GM08714 (cell line): ENCODE results near the gene GJC2.
A peak's percentile ranks its signal among the peaks of the same experiment; 100 is the strongest.

Experiments used
- H3K4me3 ChIP-seq: fragments of 200-500 bp; sonication (Bioruptor generic); 2 replicates; pipeline ENCODE4 v1.5.1; 2014; ENCODE audit warnings: mild to moderate bottlenecking, low read length, inconsistent platforms
- ZNF274 ChIP-seq: IDR thresholded peaks from 2 replicates; pipeline ENCODE4 v1.6.1; 2012; ENCODE audit warnings: mild to moderate bottlenecking, low read depth, low read length

GJC2 gene

DNA sequence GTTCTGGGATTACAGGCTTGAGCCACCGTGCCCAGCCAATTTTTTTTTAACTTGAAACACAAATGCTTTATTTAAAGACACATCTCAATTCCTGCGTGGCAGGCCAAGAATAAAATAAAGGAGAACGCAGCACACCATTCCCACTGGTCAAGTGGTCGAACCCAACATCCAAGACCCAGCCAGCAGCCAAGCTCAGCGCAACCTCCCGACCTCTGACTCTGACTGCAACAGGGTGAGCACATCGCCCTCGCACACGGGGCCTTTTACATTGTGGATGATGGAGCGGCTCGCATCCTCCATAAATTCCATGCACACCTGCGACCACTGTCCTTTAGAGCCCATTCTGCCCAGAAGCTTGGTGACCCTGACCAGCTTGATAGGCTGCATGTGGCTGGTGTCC, 15.1 kb upstream of the GJC2 start:
- TF ChIP-seq ZNF274, result no peak
- no peak overlapping the region for H3K4me3 ChIP-seq

DNA sequence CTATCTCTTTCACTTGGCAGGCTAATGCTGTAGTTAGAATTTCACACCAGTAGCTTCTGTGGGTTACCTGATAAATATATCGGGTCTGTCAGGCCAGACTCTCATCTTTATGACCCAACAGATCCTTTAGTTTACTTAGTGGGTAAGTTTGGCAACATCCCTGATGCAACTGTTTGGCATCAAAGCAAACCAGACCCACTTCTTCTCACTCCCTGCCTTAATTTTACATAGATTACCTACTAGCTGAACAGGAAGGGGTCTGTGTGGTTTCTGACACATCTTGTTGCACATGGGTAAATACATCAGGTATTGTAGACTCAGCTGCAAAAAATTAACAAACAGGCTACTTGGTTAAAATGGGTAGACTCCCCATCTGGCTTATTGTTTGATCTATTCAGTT, 12.8 kb upstream of the GJC2 start:
- TF ChIP-seq ZNF274, result no peak
- no peak overlapping the region for H3K4me3 ChIP-seq

DNA sequence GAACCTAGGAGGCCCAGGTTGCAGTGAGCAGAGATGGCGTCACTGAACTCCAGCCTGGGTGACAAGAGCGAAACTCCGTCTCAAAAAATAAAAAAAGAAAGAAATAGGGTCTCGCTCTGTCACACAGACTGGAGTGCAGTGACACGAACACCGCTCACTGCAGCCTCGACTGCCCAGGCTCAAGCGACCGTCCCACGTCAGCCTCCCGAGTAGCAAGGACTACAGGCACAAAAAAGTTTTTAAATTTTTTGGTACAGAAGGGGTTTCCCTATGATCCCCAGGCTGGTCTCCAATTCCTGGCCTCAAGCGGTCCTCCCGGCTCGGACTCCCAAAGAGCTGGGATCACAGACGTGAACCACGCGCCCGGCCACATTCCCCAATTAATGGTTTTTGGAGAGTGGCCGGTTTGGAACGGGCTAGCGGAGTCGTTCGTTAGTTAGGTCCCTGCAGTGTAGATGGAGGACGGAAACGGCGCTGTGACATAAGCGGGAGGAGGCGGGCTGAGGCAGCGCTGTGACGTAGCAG, 10.3 kb upstream of the GJC2 start:
- no peak for TF ChIP-seq ZNF274
- H3K4me3 ChIP-seq, result peak overlapping the region; percentile 77

DNA sequence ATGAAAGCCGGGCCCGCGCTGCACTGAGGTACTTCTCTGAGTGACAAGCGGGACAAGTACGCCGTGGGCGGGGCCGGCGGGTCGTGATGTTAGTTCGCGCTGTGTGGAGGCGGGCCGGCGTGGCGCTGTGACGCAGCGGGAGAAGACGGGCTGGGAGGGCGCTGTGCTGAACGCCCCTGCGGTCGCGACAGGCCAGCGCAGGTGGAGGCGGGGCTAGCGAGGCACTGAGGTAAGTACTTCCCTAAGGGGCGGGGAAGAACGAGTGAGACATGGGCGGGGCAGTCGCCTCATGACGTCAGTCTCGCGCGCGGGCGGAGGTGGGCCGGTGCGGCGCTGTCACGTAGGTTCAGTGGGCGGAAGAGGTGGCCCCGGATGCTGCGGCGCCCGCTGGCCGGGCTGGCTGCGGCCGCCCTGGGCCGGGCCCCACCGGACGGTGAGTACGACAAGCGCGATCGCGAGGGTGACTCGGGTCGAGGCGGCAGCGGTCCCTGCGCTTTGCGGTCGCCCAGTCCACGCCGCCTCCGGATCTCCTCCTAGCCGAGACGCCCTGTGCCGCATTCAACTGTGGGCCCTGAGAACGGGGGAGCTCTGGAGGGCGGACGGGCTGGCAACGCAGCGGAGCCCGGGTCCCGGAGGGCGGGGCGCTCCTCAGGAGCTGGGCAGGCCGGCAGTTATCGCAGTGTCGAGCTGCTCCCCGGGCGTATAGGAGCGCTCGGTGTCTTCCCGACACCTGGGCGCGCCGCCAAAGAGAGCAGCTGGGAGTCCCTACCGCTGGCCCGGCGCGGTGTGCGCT, 9.6 kb upstream of the GJC2 start, which contains the start of gene GUK1:
GUK1 (plus strand) TSS at position 349 of the 793 bp plus-strand sequence; CDS start at position 373, 24 bp downstream.
- no peak for TF ChIP-seq ZNF274

DNA sequence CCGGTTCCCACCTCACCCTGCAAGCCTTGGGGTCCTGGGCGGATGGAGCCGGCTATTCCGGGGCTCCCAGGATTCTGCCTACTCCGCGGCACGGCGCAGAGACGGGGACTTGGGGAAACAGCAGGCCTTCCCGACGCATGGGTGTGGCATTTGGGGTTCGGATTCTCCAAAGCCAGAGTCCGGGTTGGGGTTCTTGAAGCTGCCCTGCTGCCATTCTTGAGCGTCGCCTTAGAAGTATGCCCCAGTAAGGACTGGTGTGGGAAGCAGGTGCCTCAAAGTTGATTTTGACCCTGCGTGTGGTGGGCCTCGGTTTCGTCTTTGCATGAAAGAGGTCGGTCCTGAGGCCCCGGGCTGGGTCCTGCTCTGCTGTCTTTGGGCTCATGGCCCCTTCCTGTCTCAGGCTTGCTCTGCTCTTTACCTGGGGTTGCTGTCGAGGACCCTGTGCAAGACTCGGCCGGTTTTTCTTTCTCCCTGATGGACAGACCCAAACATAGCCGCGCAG, 9.0 kb upstream of the GJC2 start:
- TF ChIP-seq ZNF274, result no peak
- peak overlapping the region; percentile 96 for H3K4me3 ChIP-seq

More for the DNA sequence above, 9.6 kb upstream of the GJC2 start, which contains the start of gene GUK1:
- H3K4me3 ChIP-seq, result peak within 1 kb of the TSS; percentile 96

DNA sequence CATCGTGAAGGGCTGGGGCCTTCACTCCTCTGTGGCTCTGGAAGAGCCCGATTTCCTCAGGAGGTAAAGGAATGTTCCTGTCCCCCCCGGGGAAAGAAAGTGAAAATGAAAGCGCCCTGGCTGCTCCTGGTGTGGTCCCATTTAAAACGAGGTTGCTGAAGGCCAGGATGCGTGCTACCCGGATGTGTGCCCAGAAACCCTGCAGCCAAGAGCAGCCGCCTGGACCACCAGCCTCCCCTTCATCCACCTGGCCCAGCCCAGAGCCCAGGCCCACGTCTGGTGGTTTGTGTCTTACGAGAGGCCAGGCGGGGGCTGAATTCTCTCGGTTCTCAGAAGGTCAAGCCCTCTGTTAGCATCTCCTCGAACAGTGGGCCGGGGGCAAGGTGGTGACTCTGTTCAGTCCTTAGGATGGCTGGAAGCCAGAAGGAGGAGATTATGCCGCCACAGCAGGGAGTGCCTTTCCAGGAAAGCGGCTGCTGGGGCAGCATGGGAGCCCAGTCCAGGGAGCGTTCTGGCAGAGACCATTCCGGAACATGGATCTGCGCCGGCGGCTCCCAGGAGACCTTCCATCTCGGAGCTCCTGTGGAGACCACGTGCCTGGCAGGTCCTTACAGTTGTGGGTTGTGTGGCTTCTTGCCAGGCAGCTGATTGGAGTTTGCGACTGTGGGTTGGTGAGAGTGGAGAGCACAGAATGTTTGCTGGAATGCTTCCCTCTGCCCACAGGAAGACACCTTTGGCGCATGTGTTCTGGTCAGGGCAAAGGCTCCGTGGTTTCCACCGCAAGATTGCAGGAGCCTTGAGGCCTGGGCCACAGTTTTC, 8.3 kb upstream of the GJC2 start:
- H3K4me3 ChIP-seq, result peak overlapping the region; percentile 96
- TF ChIP-seq ZNF274, result no peak

DNA sequence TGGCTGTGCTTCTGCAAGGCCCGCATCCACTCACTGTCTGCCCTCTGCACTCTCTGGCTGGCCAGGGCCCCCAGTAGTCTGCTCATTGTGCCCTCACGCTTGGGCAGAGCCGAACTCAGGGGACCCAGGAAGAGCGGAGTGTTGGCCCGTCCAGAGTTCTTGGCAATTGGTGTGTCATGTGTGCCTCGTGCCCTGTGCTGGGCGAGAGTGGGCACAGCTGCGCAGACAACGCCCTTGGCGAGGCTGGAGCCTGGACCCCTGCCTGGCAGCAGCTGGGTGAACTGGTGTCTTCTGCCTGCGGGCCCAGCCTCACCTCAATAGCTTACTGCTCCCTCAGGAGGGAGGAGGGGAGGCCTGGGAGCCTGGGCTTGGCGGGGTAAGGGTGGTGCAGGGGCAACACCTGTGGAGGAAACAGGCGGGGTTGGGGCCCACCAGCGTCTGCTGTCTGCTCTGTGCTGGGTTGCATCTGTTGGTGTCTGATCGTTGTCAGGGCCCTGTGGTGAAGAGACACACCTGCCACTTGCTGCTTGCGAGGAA, 7.5 kb upstream of the GJC2 start:
- H3K4me3 ChIP-seq, result peak overlapping the region; percentile 96; the same call in 1 of the 2 replicates
- no peak for TF ChIP-seq ZNF274

DNA sequence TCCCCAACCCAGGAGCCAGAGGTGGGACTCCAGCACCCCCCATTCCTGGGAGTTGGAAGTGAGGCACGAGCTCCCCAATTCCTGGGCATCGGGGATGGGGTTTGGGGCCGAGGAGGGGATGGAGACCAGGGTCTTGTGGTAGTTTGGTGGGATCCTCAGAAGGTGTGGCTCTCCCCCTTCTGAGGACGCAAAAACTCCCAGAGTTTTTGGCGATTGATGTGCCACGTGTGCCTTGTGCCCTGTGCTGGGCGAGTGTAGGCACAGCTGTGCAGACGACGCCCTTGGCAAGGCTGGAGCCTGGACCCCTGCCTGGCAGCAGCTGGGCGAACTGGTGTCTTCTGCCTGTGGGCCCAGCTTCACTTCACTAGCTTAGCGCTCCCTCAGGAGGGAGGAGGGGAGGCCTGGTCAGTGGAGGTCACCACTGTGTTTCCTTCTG, 7.0 kb upstream of the GJC2 start:
- no peak overlapping the region for H3K4me3 ChIP-seq

DNA sequence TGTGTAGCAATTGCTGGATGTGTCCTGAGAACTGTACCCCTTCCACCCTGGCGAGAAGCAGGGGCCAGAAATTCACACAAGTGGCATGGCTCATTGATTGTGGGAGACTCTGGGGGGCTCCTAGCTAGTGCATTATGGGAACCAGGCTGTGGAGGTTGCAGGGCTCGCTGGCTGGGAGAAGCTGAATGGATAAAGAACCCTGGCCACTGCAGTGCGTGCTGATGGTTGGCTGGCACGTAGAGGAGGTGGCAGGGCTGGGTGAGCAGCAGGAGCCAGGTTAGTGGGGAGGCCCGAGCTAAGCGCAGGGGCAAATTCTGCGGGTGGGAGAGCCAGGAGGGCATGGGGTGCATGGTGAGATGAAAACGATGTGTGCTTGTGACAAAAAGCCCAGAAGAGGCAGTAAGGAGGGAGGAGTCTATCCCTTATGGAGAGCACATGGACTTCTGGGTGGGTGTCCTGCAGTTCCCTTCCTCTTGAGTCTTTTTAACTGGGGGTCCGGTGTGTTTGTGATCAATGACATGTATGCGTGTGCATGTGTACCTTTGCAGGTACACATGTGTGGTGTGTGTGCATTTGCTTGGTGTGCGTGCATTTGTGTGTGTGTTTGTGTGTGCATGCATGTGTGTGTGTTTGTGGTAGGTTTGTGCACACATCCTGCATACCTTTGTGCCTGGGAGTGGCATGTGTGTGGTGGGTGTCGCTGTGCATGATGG, 6.1 kb upstream of the GJC2 start:
- TF ChIP-seq ZNF274, result no peak
- H3K4me3 ChIP-seq, result no peak overlapping the region

More for the DNA sequence above, 7.0 kb upstream of the GJC2 start:
- no peak for TF ChIP-seq ZNF274

DNA sequence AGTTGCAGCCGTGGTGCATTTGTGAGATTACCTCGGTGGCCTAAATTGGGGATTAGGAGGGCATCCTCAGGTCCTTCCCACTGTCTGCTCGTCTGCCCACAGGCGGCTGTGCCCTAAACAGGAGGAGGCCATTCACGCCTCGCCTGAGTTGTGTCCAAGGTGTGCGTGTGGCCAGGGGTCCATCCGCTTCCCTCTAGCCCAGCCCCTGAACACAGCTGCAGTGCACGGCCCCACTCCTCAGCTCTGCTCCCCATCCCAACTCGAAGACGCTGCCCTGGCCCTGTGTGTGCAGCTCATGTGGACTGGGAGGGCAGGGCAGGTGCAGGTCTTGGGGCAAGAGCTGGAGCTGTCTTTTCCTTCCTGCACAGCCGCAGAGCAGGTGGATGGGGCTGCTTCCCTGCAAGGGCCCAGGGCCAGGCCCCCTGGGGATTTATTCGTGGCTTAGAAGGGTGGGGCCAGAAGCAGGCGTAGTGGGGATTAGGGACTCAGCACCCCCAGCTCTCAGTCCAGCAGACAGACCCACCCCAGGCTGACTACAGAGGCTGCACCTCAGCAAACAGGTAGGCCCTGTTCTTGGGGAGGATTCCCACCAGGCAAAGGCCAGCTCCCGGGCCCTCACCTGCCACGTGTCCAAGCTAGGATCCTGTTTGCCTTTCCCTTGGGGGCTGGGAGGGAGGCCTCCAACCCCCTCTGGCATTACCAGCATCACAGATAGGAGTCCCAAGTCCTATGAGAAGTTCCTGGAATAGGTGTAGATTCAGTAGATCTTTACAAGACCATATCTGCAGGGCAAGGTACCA, 5.3 kb upstream of the GJC2 start:
- no peak overlapping the region for H3K4me3 ChIP-seq
- no peak for TF ChIP-seq ZNF274

DNA sequence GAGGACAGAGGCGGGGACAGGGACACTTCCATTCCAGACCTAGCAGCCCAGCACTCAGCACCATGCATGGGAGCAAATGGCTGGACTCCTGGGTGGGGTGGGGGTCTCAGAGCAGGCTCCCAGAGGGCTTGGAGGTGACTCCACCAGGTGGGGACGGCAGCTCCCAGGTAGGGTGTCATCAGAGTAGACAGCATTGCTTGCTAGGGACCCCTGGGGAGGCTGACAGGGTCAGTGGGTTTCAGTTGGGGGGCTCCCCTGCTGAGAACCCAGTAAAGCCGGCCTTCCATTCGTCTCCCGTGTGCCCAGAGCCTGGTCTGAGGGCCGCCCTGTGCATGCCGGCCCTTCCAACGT, 4.8 kb upstream of the GJC2 start:
- H3K4me3 ChIP-seq, result no peak overlapping the region
- no peak for TF ChIP-seq ZNF274

DNA sequence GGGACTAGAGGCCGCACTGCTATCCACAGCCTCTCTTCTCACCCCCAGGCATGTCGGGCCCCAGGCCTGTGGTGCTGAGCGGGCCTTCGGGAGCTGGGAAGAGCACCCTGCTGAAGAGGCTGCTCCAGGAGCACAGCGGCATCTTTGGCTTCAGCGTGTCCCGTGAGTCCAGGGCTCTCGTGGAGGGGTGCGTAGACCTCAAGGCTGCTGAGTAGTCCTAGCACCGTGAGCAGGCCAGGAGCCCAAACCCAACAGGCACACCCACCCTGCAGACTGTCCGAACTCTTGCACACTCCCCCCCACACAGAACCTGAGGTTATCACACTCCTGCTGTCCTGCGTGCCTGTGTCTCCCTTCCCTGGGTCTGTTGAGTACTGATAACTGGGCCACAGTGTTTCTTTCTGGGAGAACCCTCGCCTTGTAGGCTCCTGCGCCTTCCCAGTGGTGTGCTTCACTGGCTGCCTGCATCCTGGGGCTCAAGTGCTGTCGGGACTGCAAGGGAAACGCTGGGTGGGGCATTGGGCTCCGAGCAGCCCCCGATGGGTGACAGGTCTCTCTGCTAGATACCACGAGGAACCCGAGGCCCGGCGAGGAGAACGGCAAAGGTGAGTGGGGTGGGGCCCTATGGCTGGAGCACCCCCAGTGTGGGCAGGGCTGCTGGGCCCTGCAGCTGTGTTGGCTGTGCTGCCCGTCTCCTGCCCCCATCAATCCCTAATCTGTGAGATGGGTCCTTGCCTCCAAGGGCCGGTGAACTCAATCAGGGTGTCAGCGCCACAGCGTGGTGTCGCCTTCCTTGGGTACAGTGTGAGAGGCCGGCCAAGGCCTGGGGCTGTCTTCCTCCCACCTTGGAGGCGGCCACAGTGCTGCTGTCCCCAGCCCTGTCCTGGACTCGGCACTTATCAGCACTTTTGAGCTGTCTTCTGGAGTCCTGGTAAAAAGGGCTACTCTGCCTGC, 4.0 kb upstream of the GJC2 start:
- no peak for TF ChIP-seq ZNF274

More for the DNA sequence above, 4.0 kb upstream of the GJC2 start:
- no peak overlapping the region for H3K4me3 ChIP-seq
